ENCODE results near the gene TMEM8B. TPM values are rescaled to one million over a fixed set of nuclear protein-coding genes. Genes with fewer than 3 reads are reported as not detected.

TMEM8B gene
- total RNA-seq, 1 experiment from 2014 or later = 6.4 TPM

- Histone ChIP-seq H2AFZ (no peak overlapping the region), H4K20me1 (ENCODE audit: insufficient read depth) (no peaks in the 10 kb centered on the region), H3K4me1 (replicated peaks; ENCODE audit: insufficient read depth) (no peaks in the 10 kb centered on the region), H3K9me3 (ENCODE audit: insufficient read depth, low read depth) (no peaks in the 10 kb centered on the region), H3K27me3 (ENCODE audit: insufficient read depth, low read depth) (0 out of 2 replicates have a peak, but pooled peaks cover 7% of the 10 kb centered on the region), H3K36me3 (ENCODE audit: low read depth) (no peaks in the 10 kb centered on the region), H3K27ac (no peak overlapping the region), H3K4me2 (no peak overlapping the region), H3F3A (ENCODE audit: insufficient read depth, low read depth) (no peaks in the 10 kb centered on the region), H3K79me2 (ENCODE audit: low read depth) (no peaks in the 10 kb centered on the region), H3K4me3 (no peak overlapping the region), H3K9me2 (ENCODE audit: insufficient read depth) (no peaks in the 10 kb centered on the region)
- intact Hi-C loops (cut with micrococcal nuclease; ENCODE audit: unreplicated experiment) = no loop called here
- BruUV-seq (replicated peaks) = no TSS peak
- CTCF ChIA-PET = no interaction called here
- POLR2A ChIA-PET (ENCODE audit: unreplicated experiment) = no interaction called here
- TF ChIP-seq, protein P1, sequence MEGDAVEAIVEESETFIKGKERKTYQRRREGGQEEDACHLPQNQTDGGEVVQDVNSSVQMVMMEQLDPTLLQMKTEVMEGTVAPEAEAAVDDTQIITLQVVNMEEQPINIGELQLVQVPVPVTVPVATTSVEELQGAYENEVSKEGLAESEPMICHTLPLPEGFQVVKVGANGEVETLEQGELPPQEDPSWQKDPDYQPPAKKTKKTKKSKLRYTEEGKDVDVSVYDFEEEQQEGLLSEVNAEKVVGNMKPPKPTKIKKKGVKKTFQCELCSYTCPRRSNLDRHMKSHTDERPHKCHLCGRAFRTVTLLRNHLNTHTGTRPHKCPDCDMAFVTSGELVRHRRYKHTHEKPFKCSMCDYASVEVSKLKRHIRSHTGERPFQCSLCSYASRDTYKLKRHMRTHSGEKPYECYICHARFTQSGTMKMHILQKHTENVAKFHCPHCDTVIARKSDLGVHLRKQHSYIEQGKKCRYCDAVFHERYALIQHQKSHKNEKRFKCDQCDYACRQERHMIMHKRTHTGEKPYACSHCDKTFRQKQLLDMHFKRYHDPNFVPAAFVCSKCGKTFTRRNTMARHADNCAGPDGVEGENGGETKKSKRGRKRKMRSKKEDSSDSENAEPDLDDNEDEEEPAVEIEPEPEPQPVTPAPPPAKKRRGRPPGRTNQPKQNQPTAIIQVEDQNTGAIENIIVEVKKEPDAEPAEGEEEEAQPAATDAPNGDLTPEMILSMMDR (conservative IDR thresholded peaks at IDR 0.05) = no peak
- no peak for TF ChIP-seq EZH2 (IDR thresholded peaks at IDR 0.05; ENCODE audit: low read depth)
- no peak for DNase-seq
Measured at GRCh38 chr9:35861161-35861897, 32.3 kb downstream of the TMEM8B start.

DNA sequence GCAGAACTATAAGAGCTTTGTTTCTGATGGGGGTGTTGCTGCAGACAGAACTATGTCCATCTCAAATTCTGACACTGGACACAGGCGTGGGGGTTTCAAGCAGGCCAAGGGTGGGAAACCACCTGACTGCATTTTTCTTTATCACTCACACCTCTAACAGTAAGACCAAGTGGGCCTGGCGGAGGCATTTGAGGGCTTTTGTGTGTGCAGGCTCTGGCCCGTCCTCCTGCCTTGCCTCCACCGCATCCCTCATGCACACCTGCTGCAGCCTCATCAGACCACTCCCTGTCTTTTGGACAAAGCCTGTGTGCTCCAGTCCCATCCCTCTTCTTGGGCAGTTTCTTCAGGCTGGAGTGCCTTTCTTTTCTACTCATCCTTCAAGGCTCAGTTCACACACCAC is 33.3 kb downstream of the TMEM8B start:
- Histone ChIP-seq H3F3A (ENCODE audit: insufficient read depth, low read depth) (no peaks in the 10 kb centered on the region), H3K9me3 (ENCODE audit: insufficient read depth, low read depth) (no peaks in the 10 kb centered on the region), H3K4me2 (no peak overlapping the region), H3K79me2 (ENCODE audit: low read depth) (no peaks in the 10 kb centered on the region), H3K27ac (no peak overlapping the region), H3K9me2 (ENCODE audit: insufficient read depth) (no peaks in the 10 kb centered on the region), H3K4me1 (replicated peaks; ENCODE audit: insufficient read depth) (no peaks in the 10 kb centered on the region), H4K20me1 (ENCODE audit: insufficient read depth) (no peaks in the 10 kb centered on the region), H3K27me3 (ENCODE audit: insufficient read depth, low read depth) (0 out of 2 replicates have a peak, but pooled peaks cover 7% of the 10 kb centered on the region), H2AFZ (no peak overlapping the region), H3K36me3 (ENCODE audit: low read depth) (no peaks in the 10 kb centered on the region), H3K4me3 (no peak overlapping the region)
- no TSS peak for BruUV-seq (replicated peaks)
- no peak for TF ChIP-seq EZH2 (IDR thresholded peaks at IDR 0.05; ENCODE audit: low read depth)
- TF ChIP-seq, protein P1 (conservative IDR thresholded peaks at IDR 0.05) = no peak
- POLR2A ChIA-PET (ENCODE audit: unreplicated experiment) = no interaction called here
- no peak for DNase-seq
- intact Hi-C loops (cut with micrococcal nuclease; ENCODE audit: unreplicated experiment) = no loop called here
- CTCF ChIA-PET = no interaction called here

- Histone ChIP-seq H2AFZ (no peak overlapping the region), H3K36me3 (ENCODE audit: low read depth) (no peaks in the 10 kb centered on the region), H3K4me3 (no peak overlapping the region), H3K4me2 (no peak overlapping the region), H3K9me3 (ENCODE audit: insufficient read depth, low read depth) (no peaks in the 10 kb centered on the region), H3K4me1 (replicated peaks; ENCODE audit: insufficient read depth) (no peaks in the 10 kb centered on the region), H3K27ac (no peak overlapping the region), H3F3A (ENCODE audit: insufficient read depth, low read depth) (no peaks in the 10 kb centered on the region), H4K20me1 (ENCODE audit: insufficient read depth) (no peaks in the 10 kb centered on the region), H3K9me2 (ENCODE audit: insufficient read depth) (no peaks in the 10 kb centered on the region), H3K79me2 (ENCODE audit: low read depth) (no peaks in the 10 kb centered on the region), H3K27me3 (ENCODE audit: insufficient read depth, low read depth) (0 out of 2 replicates have a peak, but pooled peaks cover 7% of the 10 kb centered on the region)
- TF ChIP-seq, protein P1 (conservative IDR thresholded peaks at IDR 0.05) = no peak
- TF ChIP-seq EZH2 (IDR thresholded peaks at IDR 0.05; ENCODE audit: low read depth) = no peak
- no peak for DNase-seq
- BruUV-seq (replicated peaks) = no TSS peak
- intact Hi-C loops (cut with micrococcal nuclease; ENCODE audit: unreplicated experiment) = no loop called here
- CTCF ChIA-PET = no interaction called here
- POLR2A ChIA-PET (ENCODE audit: unreplicated experiment) = no interaction called here
Measured at GRCh38 chr9:35863583-35863982, 34.6 kb downstream of the TMEM8B start.
